HG03025 (cell line): ENCODE results near the gene COX4I2.

Source experiments
- ATAC-seq: cut with Tn5 transposase; IDR thresholded peaks from one replicate; pipeline ENCODE4 v1.9.1; 2021; ENCODE audit warnings: mild to moderate bottlenecking, moderate library complexity; ENCODE audit not compliant: unreplicated experiment, low FRiP score

COX4I2 gene

DNA sequence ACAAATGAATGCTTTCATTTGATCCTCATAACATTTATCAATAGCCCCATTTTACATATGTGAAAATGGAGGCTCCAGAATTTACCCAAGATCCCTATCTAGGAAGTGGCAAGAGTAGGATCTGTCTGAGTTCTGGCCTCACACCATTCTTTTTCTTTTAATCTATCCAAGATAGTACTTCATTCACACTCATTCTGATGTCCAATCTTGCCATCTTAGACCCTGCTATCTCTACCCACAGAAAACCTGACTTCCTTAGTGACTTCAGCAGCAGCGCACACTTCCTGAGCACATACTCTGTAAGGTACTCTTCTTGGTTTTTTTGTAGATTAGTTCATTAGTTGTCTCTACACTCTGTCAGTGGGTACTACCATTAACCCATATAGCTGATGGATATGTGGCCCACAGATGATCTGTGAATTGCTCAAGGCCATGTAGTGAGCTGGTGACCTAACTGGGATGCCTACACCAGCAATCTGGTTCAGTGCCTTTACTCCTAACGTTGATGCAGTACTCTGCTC, 36.3 kb downstream of the COX4I2 start:
- no peak for ATAC-seq

DNA sequence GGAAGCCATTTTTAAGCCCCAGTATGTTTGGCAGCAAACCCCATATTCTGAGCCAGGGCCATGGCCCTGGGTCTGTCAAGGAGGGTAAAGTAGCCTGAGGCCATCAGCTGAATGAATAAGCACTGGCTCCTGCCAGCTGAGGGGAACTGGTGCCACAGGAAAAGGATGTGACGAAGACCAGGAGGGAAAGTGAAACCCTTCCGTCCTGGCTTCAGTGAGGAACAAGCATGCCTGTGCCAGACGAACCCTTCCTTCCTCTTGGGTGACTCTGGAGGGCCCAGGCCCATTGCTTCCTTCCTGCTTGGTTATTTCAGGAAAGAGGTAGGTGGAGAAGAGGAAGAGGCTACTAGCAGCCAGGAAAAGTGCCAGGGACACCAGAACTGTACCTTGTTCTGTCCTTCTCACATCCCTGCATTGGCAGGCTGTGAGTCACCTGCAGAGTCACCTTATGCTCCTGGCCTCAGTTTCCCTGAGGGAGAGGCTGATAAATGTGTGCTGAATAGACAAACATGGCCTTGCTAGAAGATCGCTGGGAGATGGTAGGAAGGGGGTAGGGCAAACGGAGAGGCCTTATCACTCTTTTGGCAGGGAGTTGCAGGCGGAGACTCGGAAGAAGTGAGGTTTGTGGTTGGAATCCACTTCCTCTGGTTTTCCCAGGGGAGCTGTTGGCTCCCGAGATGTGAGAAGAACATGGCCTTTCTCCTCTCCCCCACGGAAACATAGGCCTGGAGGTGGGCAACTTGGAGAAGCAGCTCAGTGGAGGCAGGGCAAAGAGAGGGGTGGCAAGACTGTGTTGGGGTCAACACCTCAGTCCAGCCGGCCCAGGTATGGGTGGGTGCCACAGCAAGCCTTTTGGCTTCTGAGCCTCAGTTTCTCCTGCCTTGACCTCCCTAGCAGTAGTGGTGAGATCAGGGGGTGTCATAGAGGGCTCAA, 37.4 kb downstream of the COX4I2 start:
- no peak for ATAC-seq

GRCh38 chr20:31675828-31676608, 38.3 kb downstream of the COX4I2 start:
- ATAC-seq, result no peak

GRCh38 chr20:31676609-31676989, 38.9 kb downstream of the COX4I2 start:
- no peak for ATAC-seq

GRCh38 chr20:31677553-31678260, 40.0 kb downstream of the COX4I2 start:
- ATAC-seq, result no peak

DNA sequence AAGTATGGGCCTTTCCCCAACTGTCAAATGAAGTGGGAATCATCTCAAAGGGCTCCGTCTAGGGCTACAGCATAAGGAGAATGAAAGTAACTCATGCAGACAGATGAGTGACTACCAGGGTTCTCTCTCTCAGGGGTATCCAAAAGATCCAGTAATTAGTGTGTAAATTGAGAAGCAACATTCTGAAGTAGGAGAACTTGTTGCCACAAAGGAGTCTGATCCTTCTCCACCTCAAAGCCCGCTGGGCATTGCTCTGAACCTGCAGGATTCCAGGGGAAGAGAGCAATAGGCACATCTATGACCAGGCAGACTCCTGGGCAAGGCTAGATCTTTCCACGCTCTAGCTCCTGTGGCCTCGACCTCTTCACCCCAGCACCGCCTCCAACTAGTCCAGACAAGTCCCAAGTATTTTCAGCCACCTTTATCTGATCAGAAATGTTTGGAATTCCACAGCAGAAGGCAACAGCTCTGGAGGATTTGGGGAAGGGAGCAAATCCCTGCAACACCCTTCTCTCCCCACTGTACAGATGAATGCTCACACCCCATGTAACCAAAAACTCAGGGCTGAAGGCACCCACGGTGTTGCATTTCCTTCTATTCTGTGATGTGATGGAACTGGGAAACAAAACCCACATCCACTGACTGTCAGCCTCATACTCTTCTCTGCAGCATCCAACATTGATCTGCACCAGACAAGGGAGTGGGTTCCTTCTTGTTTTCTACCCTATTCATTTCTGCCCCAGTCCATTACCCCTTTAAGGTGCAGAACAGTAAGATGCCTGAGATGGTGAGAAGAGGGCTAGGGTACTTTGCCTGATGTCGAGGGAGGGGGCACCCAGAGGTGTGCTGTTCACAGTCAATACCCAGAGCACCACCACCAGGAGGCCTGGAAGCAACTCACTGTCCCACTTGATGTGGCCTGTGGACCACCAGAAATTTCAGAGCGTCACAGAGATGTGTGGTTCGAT, 41.0 kb downstream of the COX4I2 start:
- no peak for ATAC-seq

DNA sequence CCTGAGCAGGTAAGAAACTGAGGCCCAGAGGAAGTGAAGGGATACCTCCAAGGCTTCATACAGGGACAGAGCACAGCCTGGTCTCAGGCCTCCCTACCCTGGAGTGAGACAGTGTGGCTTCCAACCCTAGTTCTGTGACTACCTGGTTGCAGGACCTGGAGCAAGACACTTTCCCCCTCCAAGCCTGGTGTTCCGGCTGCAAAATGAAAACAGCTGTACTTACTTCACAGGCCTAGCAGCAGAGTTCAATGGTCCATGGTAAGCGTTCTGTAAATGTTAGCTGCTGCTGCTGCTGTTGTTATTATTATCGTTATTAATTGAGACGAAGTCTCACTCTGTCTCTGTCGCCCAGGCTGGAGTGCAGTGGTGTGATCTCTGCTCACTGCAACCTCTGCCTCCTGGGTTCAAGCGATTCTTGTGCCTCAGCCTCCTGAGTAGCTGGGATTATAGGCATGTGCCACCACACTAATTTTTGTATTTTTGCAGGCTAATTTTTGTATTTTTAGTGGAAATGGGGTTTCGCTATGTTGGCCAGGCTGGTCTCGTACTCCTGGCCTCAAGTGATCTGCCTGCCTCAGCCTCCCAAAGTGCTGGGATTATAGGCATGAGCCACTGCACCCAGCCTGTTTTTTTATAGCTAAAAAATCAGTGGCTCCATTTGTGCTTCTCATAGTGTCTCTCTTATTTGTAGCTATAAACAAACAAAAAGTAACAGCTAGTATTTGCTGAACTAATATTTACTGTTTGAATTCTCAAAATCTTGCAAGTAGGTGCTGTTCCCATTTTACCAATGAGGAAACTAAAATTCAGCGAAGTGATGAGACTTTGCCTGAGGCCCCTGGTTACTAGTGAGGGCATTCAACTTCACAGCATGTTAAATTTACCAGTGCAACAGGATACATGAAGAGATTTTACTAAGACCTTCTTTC, 41.9 kb downstream of the COX4I2 start:
- ATAC-seq, result no peak

- no peak for ATAC-seq
These were observed 42.8 kb downstream of the COX4I2 start for GRCh38 chr20:31680286-31681127.

GRCh38 chr20:31681128-31681727, 43.5 kb downstream of the COX4I2 start:
- ATAC-seq, result no peak

GRCh38 chr20:31681769-31682168, 44.1 kb downstream of the COX4I2 start:
- no peak for ATAC-seq

DNA sequence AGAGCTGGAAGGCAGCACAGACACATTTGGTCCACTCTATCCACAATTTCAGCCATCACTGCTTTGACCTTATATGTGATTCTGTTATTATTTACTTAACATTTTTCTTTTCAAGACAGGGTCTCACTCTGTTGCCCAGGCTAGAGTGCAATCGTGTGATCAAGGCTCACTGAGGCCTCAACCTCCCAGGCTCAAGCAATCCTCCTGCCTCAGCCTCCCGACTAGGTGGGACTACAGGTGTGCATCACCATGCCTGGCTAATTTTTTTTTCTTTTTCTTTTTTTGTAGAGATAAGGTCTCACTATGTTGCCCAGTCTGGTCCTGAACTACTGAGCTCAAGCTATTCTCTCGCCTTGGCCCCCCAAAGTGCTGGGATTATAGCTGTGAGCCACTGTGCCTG, 44.6 kb downstream of the COX4I2 start:
- no peak for ATAC-seq

DNA sequence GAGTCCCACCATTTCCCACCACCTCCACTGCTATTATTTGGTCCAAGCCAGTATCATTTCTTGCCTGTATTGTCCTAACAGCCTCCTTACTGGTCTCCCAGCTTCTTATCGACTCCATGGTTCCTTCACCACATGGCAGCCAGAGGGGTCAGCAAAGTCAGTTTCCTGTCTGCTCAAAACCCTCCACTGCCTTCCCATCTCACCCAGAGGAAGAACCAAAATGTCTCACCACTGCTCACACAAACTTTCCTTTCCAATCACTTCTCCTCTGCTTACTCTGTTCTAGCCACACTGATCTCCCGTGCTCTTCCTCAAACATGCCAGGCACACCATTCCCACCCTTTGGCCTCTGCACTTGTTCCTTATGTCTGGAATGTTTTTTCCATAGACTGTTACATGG, 45.2 kb downstream of the COX4I2 start:
- ATAC-seq, result no peak

GRCh38 chr20:31684153-31685015, 46.7 kb downstream of the COX4I2 start:
- ATAC-seq, result no peak

DNA sequence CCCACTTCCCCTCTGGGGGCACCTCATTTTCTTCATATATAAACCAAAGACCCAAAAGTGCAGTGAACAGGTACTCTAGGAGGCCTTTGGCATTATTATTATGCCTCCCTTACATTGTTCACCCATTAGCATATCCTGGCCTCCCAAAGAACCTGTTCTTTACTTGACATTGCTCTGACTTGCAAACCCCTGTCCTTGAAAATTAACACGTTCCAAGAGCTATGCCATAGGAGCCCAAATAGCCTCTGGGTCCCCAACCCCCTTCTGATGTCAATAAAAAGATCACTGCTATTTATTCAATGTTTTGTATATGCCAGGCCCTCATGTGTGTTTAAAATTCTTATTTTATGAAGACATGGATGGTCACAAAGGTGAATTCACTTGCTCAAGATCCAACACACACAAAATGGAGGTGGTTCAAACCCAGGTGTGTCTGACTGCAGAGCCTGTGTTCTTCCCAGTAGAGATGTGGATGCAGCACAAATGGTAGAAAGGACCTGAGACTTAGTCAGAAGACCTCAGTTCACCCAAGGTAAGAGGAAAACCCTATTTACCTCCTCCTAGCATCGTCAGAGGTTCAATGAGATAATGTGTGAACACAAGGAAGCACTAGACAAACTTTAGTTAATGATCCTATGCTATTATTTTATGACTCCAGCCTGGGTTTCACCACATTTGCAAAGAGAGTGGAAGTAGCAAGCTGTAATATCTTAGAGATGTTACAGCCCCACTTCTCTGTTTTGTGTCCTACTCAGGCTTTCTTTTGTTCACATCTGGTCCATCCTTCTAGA, 48.3 kb downstream of the COX4I2 start:
- no peak for ATAC-seq

DNA sequence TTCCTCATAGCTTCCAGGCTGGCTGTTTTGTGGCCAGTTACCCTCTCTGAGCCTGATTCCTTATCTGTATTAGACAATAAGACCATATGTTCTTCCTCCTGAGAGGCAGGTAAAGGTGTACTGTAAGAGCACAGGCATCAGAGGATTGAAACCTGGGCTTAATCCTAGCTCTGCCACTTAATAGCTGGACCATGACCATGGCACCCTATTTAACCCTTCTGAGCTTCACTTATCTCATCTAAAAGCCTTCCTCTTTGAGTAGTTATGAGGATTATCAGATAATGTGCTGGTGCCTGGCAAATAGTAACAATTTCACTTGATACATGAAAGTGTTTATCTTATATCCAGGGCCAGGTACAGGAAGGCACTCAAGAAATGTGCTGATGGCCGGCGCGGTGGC, 50.1 kb downstream of the COX4I2 start:
- ATAC-seq, result no peak

GRCh38 chr20:31689141-31689540, 51.4 kb downstream of the COX4I2 start:
- no peak for ATAC-seq
